Mesenchymal stem cell (in vitro differentiated cells and primary cell): ENCODE measurements around the gene DNAH7.

ENCODE experiments used
- DNase-seq: peaks from one replicate; pipeline ENCODE4 v3.0.0-alpha.2; 2013
- H2AFZ ChIP-seq: one replicate; pipeline ENCODE4 v1.6.1; 2013; ENCODE audit warnings: low read depth, mild to moderate bottlenecking, control low read depth, inconsistent platforms, low read length, moderate library complexity
- H2AK5ac ChIP-seq: 2 replicates; pipeline ENCODE4 v1.6.1; 2013; ENCODE audit warnings: low read length, moderate library complexity, mild to moderate bottlenecking, inconsistent platforms; ENCODE audit not compliant: severe bottlenecking
- H2BK120ac ChIP-seq: one replicate; pipeline ENCODE4 v1.6.1; 2013; ENCODE audit warnings: low read depth, mild to moderate bottlenecking, inconsistent platforms, low read length, moderate library complexity
- H2BK12ac ChIP-seq, 2 experiments: one replicate each; pipeline ENCODE4 v1.6.1; 2013; ENCODE audit warnings: inconsistent platforms in 2 of 2, low read length in 2 of 2, mild to moderate bottlenecking in 2 of 2, moderate library complexity in 2 of 2, control low read depth in 1 of 2
- H2BK15ac ChIP-seq: one replicate; pipeline ENCODE4 v1.6.1; 2013; ENCODE audit warnings: mild to moderate bottlenecking, low read depth, inconsistent platforms; ENCODE audit not compliant: poor library complexity, severe bottlenecking
- H2BK5ac ChIP-seq: 2 replicates; pipeline ENCODE4 v1.6.1; 2013; ENCODE audit warnings: low read depth, mild to moderate bottlenecking, low read length, control low read depth, inconsistent platforms; ENCODE audit not compliant: poor library complexity, severe bottlenecking
- H3K14ac ChIP-seq, 2 experiments: one replicate each; pipeline ENCODE4 v1.6.1; 2013; ENCODE audit warnings: inconsistent platforms in 2 of 2, low read length in 2 of 2, control low read depth in 1 of 2, mild to moderate bottlenecking in 1 of 2, moderate library complexity in 1 of 2
- H3K18ac ChIP-seq, 2 experiments: one replicate each; pipeline ENCODE4 v1.6.1; 2013; ENCODE audit warnings: inconsistent platforms in 2 of 2, low read length in 2 of 2, control low read depth in 1 of 2, low read depth in 1 of 2, mild to moderate bottlenecking in 1 of 2
- H3K23ac ChIP-seq, 2 experiments: one replicate each; pipeline ENCODE4 v1.6.1; 2013; ENCODE audit warnings: inconsistent platforms in 2 of 2, low read length in 2 of 2, mild to moderate bottlenecking in 2 of 2, moderate library complexity in 2 of 2, control low read depth in 1 of 2
- H3K27ac ChIP-seq: 2 replicates; pipeline ENCODE4 v1.5.1; 2013; ENCODE audit warnings: mild to moderate bottlenecking, moderate library complexity, low read length, control low read depth, inconsistent platforms; ENCODE audit not compliant: poor library complexity, severe bottlenecking
- H3K27me3 ChIP-seq, 2 experiments: 2 replicates each; pipeline versions ENCODE4 v1.6.1 to v1.7.0; 2013; ENCODE audit warnings: low read length in 2 of 2, mild to moderate bottlenecking in 2 of 2, moderate library complexity in 2 of 2, control low read depth in 1 of 2, inconsistent platforms in 1 of 2; ENCODE audit not compliant: control insufficient read depth in 1 of 2, insufficient read depth in 1 of 2
- H3K36me3 ChIP-seq, 2 experiments: 2 replicates each; pipeline versions ENCODE4 v1.6.1 to v1.7.0; 2013; ENCODE audit warnings: low read length in 2 of 2, control low read depth in 1 of 2, inconsistent platforms in 1 of 2, low read depth in 1 of 2, mild to moderate bottlenecking in 1 of 2; ENCODE audit not compliant: insufficient read depth in 2 of 2, control insufficient read depth in 1 of 2
- H3K4ac ChIP-seq, 2 experiments: one replicate each; pipeline ENCODE4 v1.6.1; 2013; ENCODE audit warnings: inconsistent platforms in 2 of 2, low read length in 2 of 2, mild to moderate bottlenecking in 2 of 2, moderate library complexity in 2 of 2, control low read depth in 1 of 2, low read depth in 1 of 2
- H3K4me1 ChIP-seq: 2 replicates; pipeline ENCODE4 v1.6.1; 2013; ENCODE audit warnings: low read depth, low read length, control low read depth; ENCODE audit not compliant: control insufficient read depth, insufficient read depth
- H3K4me2 ChIP-seq: 2 replicates; pipeline ENCODE4 v1.6.1; 2013; ENCODE audit warnings: low read length, mild to moderate bottlenecking, inconsistent platforms; ENCODE audit not compliant: poor library complexity, severe bottlenecking
- H3K4me3 ChIP-seq, 2 experiments: 2 replicates each; pipeline versions ENCODE4 v1.5.1 to v1.7.0; 2013; ENCODE audit warnings: low read length in 2 of 2, mild to moderate bottlenecking in 2 of 2, control low read depth in 1 of 2, low read depth in 1 of 2; ENCODE audit not compliant: insufficient read depth in 1 of 2
- H3K79me1 ChIP-seq: replicated peaks from 2 replicates; pipeline ENCODE4 v1.6.1; 2013; ENCODE audit warnings: mild to moderate bottlenecking, control low read depth, low read length, inconsistent platforms; ENCODE audit not compliant: poor library complexity, severe bottlenecking
- H3K9ac ChIP-seq: 2 replicates; pipeline ENCODE4 v1.7.0; 2013; ENCODE audit warnings: mild to moderate bottlenecking, low read length, moderate library complexity
- H3K9me3 ChIP-seq: 2 replicates; pipeline ENCODE4 v1.7.0; 2013; ENCODE audit warnings: mild to moderate bottlenecking, low read length; ENCODE audit not compliant: control insufficient read depth
- H4K8ac ChIP-seq: one replicate; pipeline ENCODE4 v1.6.1; 2013; ENCODE audit warnings: inconsistent platforms, mild to moderate bottlenecking, low read length, moderate library complexity
- H4K91ac ChIP-seq: one replicate; pipeline ENCODE4 v1.6.1; 2013; ENCODE audit warnings: mild to moderate bottlenecking, low read length, inconsistent platforms
- WGBS: methylation state at CpG from one replicate; pipeline ENCODE4 v1.1.7; 2013; ENCODE audit warnings: mixed read lengths; 5-methylcytosine and 5-hydroxymethylcytosine counted together

Gene DNAH7

DNA sequence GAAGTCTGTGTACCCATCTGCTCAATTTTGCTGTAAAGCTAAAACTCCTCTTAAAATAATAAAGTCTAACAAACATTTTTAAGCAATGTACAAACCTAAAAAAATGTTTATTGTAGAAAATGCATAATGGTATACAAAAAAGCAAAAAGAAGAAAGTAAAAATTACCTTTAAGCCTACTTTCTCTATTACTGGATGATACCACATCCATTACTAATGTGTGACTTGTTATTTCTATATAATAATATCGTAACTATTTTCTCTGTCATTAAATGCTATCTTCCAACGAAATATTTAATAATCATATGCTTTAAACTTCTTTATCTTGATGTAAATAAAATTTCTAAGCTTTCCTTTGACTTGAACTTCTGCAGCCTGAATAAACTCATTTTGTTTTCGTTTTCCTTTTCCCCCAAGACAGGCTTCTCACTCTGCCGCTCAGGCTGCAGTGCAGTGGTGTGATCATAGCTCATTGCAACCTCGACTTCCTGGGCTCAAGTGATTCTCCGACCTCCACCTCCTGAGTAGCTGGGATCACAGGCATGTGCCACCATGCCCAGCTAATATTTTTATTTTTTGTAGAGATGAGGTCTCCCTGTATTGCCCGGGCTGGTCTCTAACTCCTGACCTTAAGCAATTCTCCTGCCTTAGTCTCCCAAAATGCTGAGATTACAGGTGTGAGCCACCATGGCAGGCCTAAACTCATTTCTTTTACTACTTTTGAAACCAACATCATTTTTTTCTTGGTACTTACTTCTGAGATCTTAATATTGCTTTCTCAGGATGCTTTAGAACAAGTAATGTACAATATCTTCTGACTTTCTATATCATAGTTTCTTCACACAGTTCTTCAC lies 18.1 kb upstream of the DNAH7 start:
- H3K14ac ChIP-seq, result no peak overlapping the region
- no peak overlapping the region for H4K8ac ChIP-seq
- DNase-seq, result no peak
- no peak overlapping the region for H2BK120ac ChIP-seq
- no peak overlapping the region for H2BK5ac ChIP-seq
- H3K4me3 ChIP-seq, result no peak overlapping the region
- no peaks in the 10 kb centered on the region for H3K36me3 ChIP-seq
- H3K27ac ChIP-seq, result no peak overlapping the region
- 88% methylated on average over 5 of the region's 7 CpGs for WGBS
- H2AFZ ChIP-seq, result no peak overlapping the region
- H4K91ac ChIP-seq, result no peak overlapping the region
- H3K4me2 ChIP-seq, result no peak overlapping the region
- no peak overlapping the region for H2BK12ac ChIP-seq
- no peaks in the 10 kb centered on the region for H3K4me1 ChIP-seq
- no peak overlapping the region for H3K18ac ChIP-seq
- H3K23ac ChIP-seq, result no peak overlapping the region
- H3K27me3 ChIP-seq, result no peaks in the 10 kb centered on the region
- H3K9ac ChIP-seq, result no peak overlapping the region
- no peak overlapping the region for H2AK5ac ChIP-seq
- no peaks in the 10 kb centered on the region for H3K9me3 ChIP-seq
- no peak overlapping the region for H2BK15ac ChIP-seq
- no peaks in the 10 kb centered on the region for H3K79me1 ChIP-seq
- H3K4ac ChIP-seq, result no peak overlapping the region

DNA sequence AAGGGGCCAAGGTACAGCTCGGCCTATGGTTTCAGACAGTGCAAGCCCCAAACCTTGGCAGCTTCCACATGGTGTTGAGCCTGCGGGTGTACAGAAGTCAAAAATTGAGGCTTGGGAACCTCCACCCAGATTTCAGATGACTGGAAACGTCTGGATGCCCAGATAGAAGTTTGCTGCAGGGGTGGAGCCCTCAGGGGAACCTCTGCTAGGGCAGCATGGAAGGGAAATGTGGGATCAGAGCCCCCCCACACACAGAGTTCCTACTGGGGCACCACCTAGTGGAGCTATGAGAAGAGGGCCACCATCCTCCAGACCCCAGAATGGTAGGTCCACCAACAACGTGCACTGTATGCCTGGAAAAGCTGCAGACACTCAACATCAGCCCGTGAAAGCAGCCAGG lies 15.0 kb upstream of the DNAH7 start:
- no peak overlapping the region for H3K4ac ChIP-seq
- no peaks in the 10 kb centered on the region for H3K9me3 ChIP-seq
- no peak overlapping the region for H3K4me3 ChIP-seq
- H3K79me1 ChIP-seq, result no peaks in the 10 kb centered on the region
- no peak overlapping the region for H2BK5ac ChIP-seq
- no peak overlapping the region for H2BK15ac ChIP-seq
- no peak overlapping the region for H3K14ac ChIP-seq
- no peaks in the 10 kb centered on the region for H3K36me3 ChIP-seq
- H4K8ac ChIP-seq, result no peak overlapping the region
- no peak overlapping the region for H2AK5ac ChIP-seq
- WGBS, result 83% methylated on average over 5 of the region's 5 CpGs
- no peak overlapping the region for H2AFZ ChIP-seq
- H3K4me2 ChIP-seq, result no peak overlapping the region
- no peak overlapping the region for H3K27ac ChIP-seq
- H3K27me3 ChIP-seq, result no peaks in the 10 kb centered on the region
- no peak overlapping the region for H4K91ac ChIP-seq
- H3K18ac ChIP-seq, result no peak overlapping the region
- no peak for DNase-seq
- no peak overlapping the region for H2BK12ac ChIP-seq
- H3K23ac ChIP-seq, result no peak overlapping the region
- no peaks in the 10 kb centered on the region for H3K4me1 ChIP-seq
- H3K9ac ChIP-seq, result no peak overlapping the region
- no peak overlapping the region for H2BK120ac ChIP-seq

DNA sequence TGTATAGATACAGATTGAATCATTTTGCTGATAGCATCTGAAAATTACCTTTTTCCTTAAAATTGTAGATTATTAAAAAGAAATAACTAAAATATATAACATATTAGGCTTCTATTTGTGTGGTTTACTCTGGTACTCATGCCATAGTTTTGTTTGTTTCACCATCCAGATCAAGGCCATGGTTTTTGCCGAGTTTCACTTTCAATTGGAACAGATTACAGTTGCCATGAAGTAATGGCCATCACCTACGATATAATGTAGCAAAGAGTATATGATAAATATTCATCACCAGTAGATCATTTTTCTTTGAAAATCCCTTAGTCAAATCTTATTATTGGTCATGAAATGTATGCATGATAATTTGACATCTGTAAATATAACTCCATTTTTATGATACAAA lies 11.9 kb upstream of the DNAH7 start:
- H3K4me1 ChIP-seq, result no peaks in the 10 kb centered on the region
- no peaks in the 10 kb centered on the region for H3K79me1 ChIP-seq
- no peak overlapping the region for H4K91ac ChIP-seq
- no peaks in the 10 kb centered on the region for H3K36me3 ChIP-seq
- H3K9me3 ChIP-seq, result no peaks in the 10 kb centered on the region
- H2AK5ac ChIP-seq, result no peak overlapping the region
- no peak for DNase-seq
- 50% methylated on average over 1 of the region's 2 CpGs for WGBS
- no peak overlapping the region for H2BK5ac ChIP-seq
- no peak overlapping the region for H3K14ac ChIP-seq
- no peak overlapping the region for H3K4me2 ChIP-seq
- no peak overlapping the region for H4K8ac ChIP-seq
- no peak overlapping the region for H2BK12ac ChIP-seq
- no peak overlapping the region for H2BK120ac ChIP-seq
- no peak overlapping the region for H3K4ac ChIP-seq
- no peak overlapping the region for H3K9ac ChIP-seq
- no peak overlapping the region for H3K23ac ChIP-seq
- no peak overlapping the region for H2BK15ac ChIP-seq
- no peak overlapping the region for H2AFZ ChIP-seq
- H3K27ac ChIP-seq, result no peak overlapping the region
- H3K27me3 ChIP-seq, result no peaks in the 10 kb centered on the region
- no peak overlapping the region for H3K18ac ChIP-seq
- no peak overlapping the region for H3K4me3 ChIP-seq

DNA sequence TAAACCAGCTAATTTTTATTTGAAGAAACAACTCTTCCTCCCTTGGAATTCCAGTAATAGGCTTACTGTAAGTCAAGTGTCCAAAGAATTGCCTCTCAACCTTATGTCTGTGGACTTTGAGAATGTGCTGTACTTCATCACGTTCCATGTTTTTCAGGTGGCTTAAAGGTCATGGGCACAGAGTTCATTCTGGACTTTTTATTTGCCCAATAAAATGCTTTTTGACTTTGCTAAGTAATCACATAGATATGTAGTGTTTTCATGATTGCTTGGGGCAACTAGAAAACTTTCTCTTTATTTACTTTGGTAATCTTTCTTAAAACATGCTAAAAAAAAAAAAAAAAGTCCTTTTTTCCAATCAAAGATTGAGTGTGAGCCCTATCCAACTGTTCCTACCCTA lies 10.4 kb upstream of the DNAH7 start:
- no peak overlapping the region for H2AK5ac ChIP-seq
- H3K27ac ChIP-seq, result no peak overlapping the region
- H2BK12ac ChIP-seq, result no peak overlapping the region
- no peak overlapping the region for H2BK15ac ChIP-seq
- WGBS, result 100% methylated on average over 1 of the region's 1 CpG
- H3K9ac ChIP-seq, result peak overlapping the region; percentile 58
- no peaks in the 10 kb centered on the region for H3K4me1 ChIP-seq
- H3K23ac ChIP-seq, result no peak overlapping the region
- H3K79me1 ChIP-seq, result no peaks in the 10 kb centered on the region
- no peaks in the 10 kb centered on the region for H3K9me3 ChIP-seq
- no peak overlapping the region for H2BK5ac ChIP-seq
- no peak overlapping the region for H3K4ac ChIP-seq
- no peaks in the 10 kb centered on the region for H3K27me3 ChIP-seq
- H2AFZ ChIP-seq, result no peak overlapping the region
- no peak for DNase-seq
- H3K36me3 ChIP-seq, result no peaks in the 10 kb centered on the region
- H2BK120ac ChIP-seq, result no peak overlapping the region
- H4K8ac ChIP-seq, result no peak overlapping the region
- H4K91ac ChIP-seq, result no peak overlapping the region
- H3K4me3 ChIP-seq, result no peak overlapping the region
- no peak overlapping the region for H3K14ac ChIP-seq
- no peak overlapping the region for H3K18ac ChIP-seq
- H3K4me2 ChIP-seq, result no peak overlapping the region
